MM.1S (cell line): ENCODE results near the gene CRACDL.

ENCODE experiments used
- CTCF ChIP-seq: fragments of 300-600 bp; sonication (generic); IDR thresholded peaks from 2 replicates; pipeline ENCODE4 v1.5.1; 2016; ENCODE audit warnings: antibody characterized with exemption, low read length, mixed read lengths
- EZH2phosphoT487 ChIP-seq: fragments of 300-600 bp; sonication (generic); IDR thresholded peaks from 2 replicates; pipeline ENCODE4 v1.6.1; 2018; ENCODE audit warnings: antibody characterized with exemption, low read length

DNA sequence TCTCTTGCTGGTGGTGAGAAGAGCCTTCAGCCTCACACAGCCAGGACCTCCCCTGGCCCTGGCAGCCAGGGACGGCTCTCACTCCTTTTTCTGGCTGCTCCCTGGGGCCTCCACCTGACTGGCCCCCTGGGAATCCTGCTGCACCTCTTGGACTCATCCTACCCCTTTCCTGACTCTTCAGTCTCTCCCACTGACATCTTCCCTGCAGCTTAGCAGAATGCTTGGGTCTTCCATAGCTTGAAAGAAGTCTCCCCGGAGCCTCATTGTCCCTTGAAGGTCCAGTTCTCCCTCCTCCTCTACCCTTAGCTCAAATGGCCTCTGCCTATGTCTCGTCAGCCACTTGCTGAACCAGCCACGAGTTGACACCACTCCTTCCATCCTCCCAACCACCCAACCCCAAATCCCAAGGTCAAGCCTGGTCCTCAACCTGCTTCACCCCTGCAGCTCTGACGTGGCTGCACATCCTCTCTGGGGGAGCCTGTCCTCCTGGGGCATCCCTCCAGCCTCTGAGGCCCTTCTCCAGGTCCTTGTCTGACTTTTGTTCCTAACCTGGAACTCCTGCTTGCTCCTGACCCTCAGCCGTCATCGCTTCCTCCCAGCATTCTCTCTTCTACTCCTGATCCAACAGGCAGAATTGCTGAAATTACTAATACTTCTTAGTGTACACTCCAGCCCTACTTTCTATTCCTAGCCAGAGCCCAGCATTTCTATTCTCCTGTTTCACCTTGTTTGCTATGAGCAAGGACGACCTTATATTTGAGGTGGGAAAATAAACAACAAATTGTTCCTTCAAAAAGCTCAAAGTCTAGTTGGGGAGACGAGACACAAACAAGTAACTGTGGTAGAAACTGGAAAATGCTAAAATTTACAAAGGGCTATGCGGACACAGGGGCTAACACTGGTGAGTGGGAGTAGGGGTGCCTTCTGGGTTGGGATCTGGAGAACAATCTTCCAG is 136.4 kb downstream of the CRACDL start:
- TF ChIP-seq CTCF, result no peak
- TF ChIP-seq EZH2phosphoT487, result no peak
